K562 (cell line): ENCODE measurements around the gene NMRK1. TPM values are rescaled to one million over a fixed set of nuclear protein-coding genes. Genes with fewer than 3 reads are reported as not detected.

Source experiments
- ARID1B ChIP-seq: fragments of 450-650 bp; IDR thresholded peaks from 2 replicates; pipeline ENCODE4 v1.6.1; 2016; ENCODE audit warnings: antibody characterized with exemption, mild to moderate bottlenecking, inconsistent platforms
- BRF2 ChIP-seq: IDR thresholded peaks from 3 replicates; pipeline ENCODE4 v1.6.1; 2011; ENCODE audit warnings: borderline replicate concordance, mild to moderate bottlenecking; ENCODE audit not compliant: insufficient read length, insufficient read depth
- DDX20 ChIP-seq: fragments of 450-650 bp; IDR thresholded peaks from 2 replicates; pipeline ENCODE4 v1.6.1; 2016; ENCODE audit warnings: missing genetic modification characterization, low read depth, mild to moderate bottlenecking, missing compliant biosample characterization, moderate library complexity
- MAZ ChIP-seq, 2 experiments: fragments of 450-650 bp in 1 of 2; sonication (generic) in 1 of 2; formaldehyde crosslinking; IDR thresholded peaks in 1 of 2; conservative IDR thresholded peaks in 1 of 2; 2 replicates each; pipeline versions ENCODE4 v1.4.0 to v1.5.0; 2020; ENCODE audit warnings: mild to moderate bottlenecking in 1 of 2, missing genetic modification reagents in 1 of 2
- NFYB ChIP-seq: IDR thresholded peaks from 2 replicates; pipeline ENCODE4 v1.6.1; 2011; ENCODE audit warnings: mild to moderate bottlenecking, moderate library complexity; ENCODE audit not compliant: insufficient read length; ENCODE audit errors: extremely low read depth
- POLR2AphosphoS5 ChIP-seq: IDR thresholded peaks from 2 replicates; pipeline ENCODE4 v1.6.1; 2011; ENCODE audit warnings: mild to moderate bottlenecking, low read depth, low read length, moderate library complexity; ENCODE audit not compliant: control insufficient read depth, insufficient read depth
- SIN3B ChIP-seq: fragments of 450-650 bp; IDR thresholded peaks from 2 replicates; pipeline ENCODE4 v1.6.1; 2017; ENCODE audit warnings: low read depth, mild to moderate bottlenecking, moderate library complexity
- SP1 ChIP-seq: sonication (generic); formaldehyde crosslinking; IDR thresholded peaks from 2 replicates; pipeline ENCODE4 v1.8.1; 2022; ENCODE audit warnings: mild to moderate bottlenecking, missing genetic modification reagents
- SRSF7 ChIP-seq: fragments of 200-400 bp; formaldehyde crosslinking; optimal IDR thresholded peaks from 2 replicates; pipeline ENCODE3; 2017; ENCODE audit warnings: mild to moderate bottlenecking, low read depth, low read length
- TBP ChIP-seq: optimal IDR thresholded peaks from 2 replicates; pipeline ENCODE3; 2011; ENCODE audit warnings: low read depth, low read length, improper control_type of control experiment
- ZBTB12 ChIP-seq: fragments of 250-450 bp; sonication (Bioruptor Pico); IDR thresholded peaks from 2 replicates; pipeline ENCODE4 v1.4.0; 2020
- ZBTB2 ChIP-seq: fragments of 450-650 bp; IDR thresholded peaks from 2 replicates; pipeline ENCODE4 v1.6.1; 2016; ENCODE audit warnings: antibody characterized with exemption
- ZFP30 ChIP-seq: fragments of 250-450 bp; sonication (Bioruptor Pico); IDR thresholded peaks from 2 replicates; pipeline ENCODE4 v1.8.0; 2022; ENCODE audit warnings: moderate library complexity, mild to moderate bottlenecking, inconsistent platforms, borderline replicate concordance
- ZKSCAN1 ChIP-seq: fragments of 150-350 bp; IDR thresholded peaks from 2 replicates; pipeline ENCODE4 v1.6.1; 2016; ENCODE audit warnings: low read depth, low read length
- ZNF124 ChIP-seq: sonication (generic); formaldehyde crosslinking; IDR thresholded peaks from 2 replicates; pipeline ENCODE4 v1.8.1; 2022; ENCODE audit warnings: missing genetic modification reagents
- ZNF174 ChIP-seq: fragments of 250-450 bp; sonication (Bioruptor Pico); IDR thresholded peaks from 2 replicates; pipeline ENCODE4 v1.4.0; 2020; ENCODE audit warnings: mild to moderate bottlenecking
- ZNF316 ChIP-seq: fragments of 450-650 bp; IDR thresholded peaks from 2 replicates; pipeline ENCODE4 v1.6.1; 2016
- ZNF354B ChIP-seq: fragments of 250-450 bp; sonication (Bioruptor Pico); IDR thresholded peaks from 2 replicates; pipeline ENCODE4 v1.4.0; 2020
- ZNF436 ChIP-seq: fragments of 250-450, 450-650 bp; sonication (Bioruptor Pico); formaldehyde crosslinking; IDR thresholded peaks from 2 replicates; pipeline ENCODE4 v1.7.0; 2020; ENCODE audit warnings: mild to moderate bottlenecking
- ZNF592 ChIP-seq: fragments of 450-650 bp; IDR thresholded peaks from 2 replicates; pipeline ENCODE4 v1.6.1; 2017; ENCODE audit warnings: antibody characterized with exemption, mild to moderate bottlenecking
- polyA plus RNA-seq, 8 experiments: library from polyadenylated mRNA; depleted of rRNA in 4 of 8; stranded (reverse) in 5 of 8; unstranded in 3 of 8; fragments of >200 nt; fragmentation: Nextera tagmentation in 2 of 8; fragmentation: Illumina TruSeq in 1 of 8; extraction: Ambion mirVana in 2 of 8; extraction: Trizol in 1 of 8; gene quantifications; 2 replicates each; pipeline versions ENCODE4 v1.2.1 to v1.2.3, GENCODE V29; 2011 to 2014; ENCODE audit warnings: inconsistent platforms in 1 of 8, missing spikeins in 1 of 8
- total RNA-seq, 7 experiments: library from RNA; depleted of rRNA in 6 of 7; stranded (reverse); fragments of >200 nt in 6 of 7; fragmentation: Illumina TruSeq in 2 of 7; extraction: Trizol in 2 of 7; gene quantifications; 2 replicates each; pipeline versions ENCODE4 v1.2.1 to v1.2.3, GENCODE V29; 2011 to 2021; ENCODE audit warnings: low replicate concordance in 1 of 7

NMRK1 gene
- total and polyA plus RNA-seq, 9 of the 15 experiments (the other 6 are each of a cell fraction or from before 2014, with no cell fraction given), result 1.1 to 3.5 (median 1.7) TPM

GRCh38 chr9:75027187-75028107 lies 60.5 kb downstream of the NMRK1 start (continued):
- TF ChIP-seq BRF2, result no peak
- TF ChIP-seq ZBTB12, result no peak
- TF ChIP-seq ARID1B, result no peak
- no peak for TF ChIP-seq ZNF174 (CRISPR knock-in tag)
- TF ChIP-seq DDX20 (tag), result no peak
- no peak; a peak in 2 of 4 replicates for TF ChIP-seq MAZ (CRISPR knock-in tag; conservative IDR thresholded peaks at IDR 0.05 in 1 of 2, IDR thresholded peaks at IDR 0.05 in 1 of 2)
- TF ChIP-seq ZNF124 (CRISPR knock-in tag), result no peak
- TF ChIP-seq SRSF7, result no peak
- no peak for TF ChIP-seq ZFP30
- peak; percentile 36 for TF ChIP-seq TBP
- TF ChIP-seq ZNF592, result peak; percentile 72
- 0 out of 2 replicates have a peak, but pooled peaks have one; percentile 39 for TF ChIP-seq POLR2AphosphoS5
- TF ChIP-seq ZNF354B (CRISPR knock-in tag), result no peak
- no peak for TF ChIP-seq NFYB
- no peak for TF ChIP-seq ZKSCAN1
- peak; percentile 54; the same call in 1 of the 2 replicates for TF ChIP-seq SP1 (CRISPR knock-in tag)
- TF ChIP-seq ZNF436 (CRISPR knock-in tag), result no peak
- TF ChIP-seq ZNF316, result no peak
- TF ChIP-seq ZBTB2, result no peak
- no peak; the same call in 1 of the 2 replicates for TF ChIP-seq SIN3B
